GM21528 (cell line): ENCODE results near the gene KAZN.

Experiments used
- ATAC-seq: cut with Tn5 transposase; IDR thresholded peaks from one replicate; pipeline ENCODE4 v1.9.1; 2021; ENCODE audit warnings: mild to moderate bottlenecking, moderate library complexity; ENCODE audit not compliant: unreplicated experiment, low FRiP score

Gene KAZN

DNA sequence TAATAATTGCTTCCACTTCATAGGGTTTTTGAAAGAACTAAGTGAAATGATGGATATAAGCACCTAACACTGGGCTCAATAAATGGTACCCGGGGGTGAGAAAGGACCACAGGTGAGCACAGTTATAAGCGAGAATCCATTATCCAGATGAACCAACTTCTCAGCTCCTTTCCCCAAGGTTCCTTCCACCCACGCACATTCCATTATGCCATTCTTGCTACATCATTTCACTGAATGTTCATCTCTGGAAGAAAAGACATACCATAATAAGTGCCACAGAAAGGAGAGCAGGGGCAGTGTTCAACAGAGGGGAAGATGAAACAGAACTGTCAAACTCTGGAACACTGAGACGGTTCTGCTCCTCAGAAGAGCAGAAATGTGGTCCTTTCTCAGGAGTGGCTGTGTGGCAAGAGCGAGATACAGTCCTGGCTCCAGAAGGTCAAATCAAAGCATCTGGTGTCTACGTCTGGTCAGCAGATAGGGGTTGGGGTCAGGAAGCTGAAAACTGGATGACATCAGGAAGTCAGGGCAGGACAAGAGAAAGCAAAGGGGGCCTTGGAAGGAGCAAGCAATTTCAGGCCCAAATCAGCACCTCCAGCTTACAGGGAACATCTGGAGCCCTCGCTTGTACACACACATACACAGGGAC lies 299.6 kb downstream of the KAZN start:
- ATAC-seq: no peak

DNA sequence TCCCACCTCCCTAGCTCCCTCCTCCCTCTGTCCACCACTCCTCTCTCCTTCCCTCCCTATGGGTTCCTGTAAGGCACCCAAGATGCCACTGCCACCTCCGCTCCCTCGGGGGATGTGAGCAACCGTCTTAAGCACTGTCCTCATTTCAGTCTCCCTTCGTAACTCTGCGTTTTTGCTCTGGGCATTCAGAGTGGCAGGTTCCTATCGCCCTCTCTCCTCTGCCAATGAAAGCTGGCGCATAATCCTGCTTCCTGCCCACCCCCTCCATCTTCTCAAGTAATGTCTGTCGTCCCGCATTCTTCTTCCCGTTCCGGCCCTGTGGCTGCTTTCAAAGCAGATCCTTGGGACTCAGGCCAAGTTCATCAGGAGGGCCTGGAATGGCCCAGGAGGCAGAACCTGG lies 301.2 kb downstream of the KAZN start:
- no peak for ATAC-seq

GRCh38 chr1:14901371-14901954 lies 303.0 kb downstream of the KAZN start:
- no peak for ATAC-seq

GRCh38 chr1:14903922-14904321 lies 305.4 kb downstream of the KAZN start:
- ATAC-seq: no peak

DNA sequence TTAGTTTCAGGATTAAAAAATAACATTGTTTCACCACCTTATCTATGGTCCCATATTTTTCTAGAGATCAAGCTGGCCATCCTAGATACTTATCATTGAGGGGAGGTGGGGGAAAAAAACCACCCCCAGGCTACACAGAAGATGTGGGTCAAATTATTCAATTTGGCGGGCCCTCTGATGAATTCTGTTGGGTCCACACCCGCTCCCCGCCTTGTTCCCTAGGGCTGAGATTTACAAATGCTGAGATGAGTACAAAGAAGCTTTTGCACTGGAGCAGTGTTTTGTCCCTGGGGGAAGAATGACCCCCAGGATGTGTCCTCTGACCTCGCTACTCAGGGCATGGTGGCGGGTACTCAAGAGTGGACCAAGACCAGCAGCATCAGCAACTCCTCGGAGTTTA lies 308.2 kb downstream of the KAZN start:
- no peak for ATAC-seq

DNA sequence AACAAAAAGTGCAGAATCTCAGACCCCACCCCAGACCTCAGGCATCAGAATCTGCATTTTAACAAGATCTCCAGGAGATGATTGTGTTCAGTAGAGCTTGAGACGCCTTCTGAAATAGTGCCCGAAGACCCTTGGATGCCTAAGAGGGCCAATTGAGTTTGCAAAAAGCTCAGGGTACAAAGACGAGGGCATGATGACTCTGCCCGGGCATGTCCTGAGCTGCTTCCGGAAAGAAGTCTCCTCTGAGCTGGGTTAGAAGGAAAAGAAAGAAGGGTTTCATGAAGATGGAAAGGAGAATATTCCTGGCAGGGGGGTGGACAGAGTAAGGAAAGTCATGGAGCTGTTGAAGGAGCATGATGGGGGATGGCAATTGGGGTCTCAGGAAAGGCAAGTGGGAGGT lies 308.9 kb downstream of the KAZN start:
- ATAC-seq: no peak

DNA sequence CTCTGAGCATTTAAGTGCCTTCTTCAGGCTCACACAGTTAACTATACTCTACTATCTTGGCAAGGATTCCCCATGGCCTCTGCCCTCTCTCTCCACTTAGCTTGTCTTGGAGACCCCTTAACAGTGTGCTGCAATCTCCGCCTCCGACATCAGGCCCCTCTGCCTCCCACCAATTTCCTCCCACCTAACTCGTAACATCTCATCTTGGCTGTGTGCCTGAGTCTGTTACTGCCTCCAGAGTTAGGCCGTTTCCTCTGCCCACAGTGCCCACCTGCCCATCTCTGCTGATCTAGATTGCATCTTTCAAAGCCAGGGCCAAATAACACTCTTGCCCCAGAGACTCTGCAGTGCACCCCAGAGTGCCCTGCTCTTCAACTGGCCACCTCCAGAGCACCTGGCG lies 310.8 kb downstream of the KAZN start:
- ATAC-seq: no peak

- ATAC-seq: no peak
These were observed 311.5 kb downstream of the KAZN start for GRCh38 chr1:14909920-14910460.

- no peak for ATAC-seq
These were observed 312.7 kb downstream of the KAZN start for GRCh38 chr1:14910984-14911721.

DNA sequence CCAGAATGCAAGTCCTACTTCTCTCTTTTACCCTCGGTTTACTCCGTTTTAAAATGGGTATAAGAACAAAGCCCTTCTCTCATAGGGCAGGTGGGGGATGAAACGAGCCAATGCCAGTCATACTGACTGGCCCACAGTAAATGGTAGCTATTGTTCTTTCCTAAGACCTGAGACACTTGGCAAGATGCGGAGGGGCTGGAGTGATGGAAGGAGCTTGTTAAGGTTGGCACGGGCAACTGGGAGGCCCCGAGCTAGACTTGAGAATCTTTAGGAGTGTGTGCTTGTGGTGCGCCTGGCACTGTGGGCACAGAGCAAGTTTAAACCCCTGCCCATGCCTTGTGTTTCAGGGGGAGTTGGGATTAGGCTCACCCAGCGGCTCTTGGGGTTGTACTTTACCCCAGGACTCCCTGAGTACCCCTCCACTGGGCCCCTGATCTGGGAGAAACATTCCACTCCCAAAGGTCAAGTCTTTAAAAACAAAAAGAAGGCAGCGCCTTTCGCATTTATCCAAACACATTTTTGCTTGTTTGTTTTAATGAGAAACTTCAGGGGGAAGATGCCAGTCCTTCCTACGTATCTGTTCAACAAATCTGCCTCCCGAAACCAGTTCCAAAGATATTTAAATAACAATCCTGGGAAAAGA lies 314.5 kb downstream of the KAZN start:
- no peak for ATAC-seq

- no peak for ATAC-seq
These were observed 315.1 kb downstream of the KAZN start for GRCh38 chr1:14913482-14914177.

- no peak for ATAC-seq
These were observed 316.0 kb downstream of the KAZN start for GRCh38 chr1:14914351-14914988.

DNA sequence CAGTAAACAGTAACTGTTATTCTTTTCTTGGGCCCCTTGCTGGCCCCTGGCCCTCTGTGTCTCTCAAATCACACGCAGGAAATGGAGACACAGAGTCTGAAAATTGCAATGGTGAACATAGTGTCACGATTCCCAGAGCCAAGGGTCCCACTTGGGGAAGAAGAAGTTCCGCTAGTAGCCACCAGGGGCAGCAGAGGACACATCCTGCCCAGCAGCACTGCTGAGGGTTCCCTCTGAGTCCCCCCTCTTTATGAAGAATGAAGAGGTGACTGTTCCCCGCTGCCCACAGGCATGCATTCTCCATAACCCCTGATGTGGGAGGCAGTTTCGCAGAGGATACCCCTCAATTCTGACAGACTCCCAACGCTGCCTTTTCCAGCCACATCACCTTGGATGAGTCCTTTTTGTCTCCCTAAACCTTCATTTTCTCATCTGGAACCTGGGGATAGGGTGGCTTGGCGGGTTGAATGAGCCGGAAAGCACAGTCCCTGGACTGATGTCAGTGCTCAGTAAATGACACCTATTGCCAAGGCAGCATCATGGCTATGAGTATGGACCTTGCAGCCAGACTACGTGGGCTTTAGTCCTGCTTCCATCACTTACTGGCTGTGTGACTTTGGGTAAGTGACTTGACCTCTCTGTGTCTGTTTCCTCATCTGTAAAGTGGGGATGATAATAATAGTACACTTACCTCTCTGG lies 317.0 kb downstream of the KAZN start:
- ATAC-seq: no peak

DNA sequence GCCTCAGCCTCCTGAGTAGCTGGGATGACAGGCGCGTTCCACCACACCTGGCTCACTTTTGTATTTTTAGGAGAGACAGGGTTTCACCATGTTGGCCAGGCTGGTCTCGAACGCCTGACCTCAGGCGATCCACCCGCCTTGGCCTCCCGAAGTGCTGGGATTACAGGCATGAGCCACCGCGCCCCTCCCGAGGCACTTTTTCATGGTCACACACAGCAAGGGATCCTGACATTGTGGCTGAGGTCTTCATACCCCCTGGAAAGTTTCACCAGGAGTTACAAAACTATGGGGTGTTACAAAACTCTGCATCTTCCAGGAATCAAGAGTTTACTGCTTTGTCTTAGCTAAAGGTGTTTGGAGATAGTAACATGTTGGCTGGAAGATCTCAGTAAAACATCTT lies 320.8 kb downstream of the KAZN start:
- no peak for ATAC-seq

DNA sequence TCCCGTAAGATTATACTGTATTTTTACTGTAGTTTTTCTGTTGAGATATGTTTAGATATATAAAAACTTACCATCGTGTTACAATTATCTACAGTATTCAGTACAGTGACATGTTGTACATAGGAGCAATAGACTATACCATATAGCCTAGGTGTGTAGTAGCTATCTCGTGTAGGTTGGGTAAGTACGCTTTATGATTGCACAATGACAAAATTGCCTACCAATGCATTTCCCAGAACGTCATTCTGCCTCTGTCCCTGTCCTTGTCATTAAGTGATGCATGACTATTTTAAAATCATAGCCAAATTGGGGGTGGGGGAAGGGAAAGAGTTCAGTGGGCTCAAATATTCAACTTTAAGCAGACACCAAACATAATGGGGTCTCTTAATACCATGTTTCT lies 321.3 kb downstream of the KAZN start:
- no peak for ATAC-seq

GRCh38 chr1:14921057-14921456 lies 322.6 kb downstream of the KAZN start:
- ATAC-seq: no peak

- ATAC-seq: no peak
These were observed 324.6 kb downstream of the KAZN start for GRCh38 chr1:14922942-14923726.

DNA sequence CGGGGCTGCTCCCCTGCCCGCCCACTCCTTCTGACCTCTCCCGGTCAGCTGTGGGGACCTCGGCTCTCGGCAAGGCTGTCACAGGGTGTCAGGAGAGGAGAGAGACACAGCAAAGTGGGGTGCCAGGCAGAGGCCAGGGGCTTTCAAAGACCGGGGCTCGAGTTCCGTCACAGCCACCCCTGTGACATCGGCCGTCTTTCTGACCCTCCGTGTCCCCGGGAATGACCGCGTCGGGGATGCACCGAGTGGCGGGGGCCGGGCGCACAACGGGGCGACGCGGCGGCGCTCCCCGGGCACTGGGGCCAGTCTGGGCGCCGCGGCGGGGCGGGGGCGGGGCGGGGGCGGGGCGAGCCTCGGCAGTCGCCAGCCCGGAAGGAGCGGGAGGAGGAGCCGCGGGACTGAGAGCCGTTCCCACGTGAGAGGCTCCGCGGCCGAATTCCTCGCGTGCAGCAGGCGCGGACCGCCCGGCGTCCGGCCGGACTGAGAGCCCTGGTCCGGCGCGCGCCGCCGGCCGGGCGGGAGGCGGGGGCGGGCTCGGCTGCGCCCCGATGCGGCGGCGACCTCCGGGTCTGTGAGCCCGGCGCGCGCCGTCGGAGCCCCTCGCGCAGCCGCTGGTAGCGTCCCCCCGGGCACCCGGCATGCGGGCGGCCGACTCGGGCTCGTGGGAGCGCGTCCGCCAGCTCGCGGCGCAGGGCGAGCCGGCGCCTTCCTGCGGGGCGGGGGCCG lies 325.4 kb downstream of the KAZN start:
- ATAC-seq: no peak
